Right lobe of liver (tissue), 4 donors: ENCODE results near the gene MYH15.

ENCODE experiments used
- POLR2A ChIP-seq: fragments of 450-650 bp; IDR thresholded peaks from one replicate; pipeline ENCODE4 v1.6.1; 2017; ENCODE audit warnings: antibody characterized with exemption, mild to moderate bottlenecking
- TF ChIP-seq, protein P1 (sequence below), 4 donors: fragments of 200-600 bp in 3 of 4; fragments of 450-650 bp in 1 of 4; IDR thresholded peaks; one replicate each; pipeline versions ENCODE4 v1.5.1 to v1.8.0; 2016 to 2022; ENCODE audit warnings: antibody characterized with exemption in 4 of 4, mild to moderate bottlenecking in 2 of 4
- donor health status: DM: no; HTN: no; CAD: no.
- donor health status: DM: no; HTN: no; CAD: no.
- donor health status: DM: no; HTN: yes; CAD: no.

DNA sequence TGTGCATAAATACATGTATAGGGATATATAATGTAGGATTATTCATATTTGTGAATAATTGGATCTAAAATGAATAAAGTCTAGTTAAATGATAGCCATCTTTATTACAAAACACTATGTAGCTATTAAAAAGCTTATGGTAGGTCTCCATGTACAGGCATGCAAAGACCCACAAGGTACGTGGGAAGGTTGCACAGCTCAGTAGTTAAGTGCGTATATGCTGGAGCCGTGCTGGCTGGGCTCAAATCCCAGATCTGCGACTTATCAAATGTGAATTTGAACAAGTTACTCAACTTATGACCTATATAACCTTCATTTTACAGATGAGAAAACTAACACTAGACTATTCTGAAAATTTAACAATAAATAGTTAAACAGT lies 100.6 kb downstream of the MYH15 start:
- TF ChIP-seq, protein P1, sequence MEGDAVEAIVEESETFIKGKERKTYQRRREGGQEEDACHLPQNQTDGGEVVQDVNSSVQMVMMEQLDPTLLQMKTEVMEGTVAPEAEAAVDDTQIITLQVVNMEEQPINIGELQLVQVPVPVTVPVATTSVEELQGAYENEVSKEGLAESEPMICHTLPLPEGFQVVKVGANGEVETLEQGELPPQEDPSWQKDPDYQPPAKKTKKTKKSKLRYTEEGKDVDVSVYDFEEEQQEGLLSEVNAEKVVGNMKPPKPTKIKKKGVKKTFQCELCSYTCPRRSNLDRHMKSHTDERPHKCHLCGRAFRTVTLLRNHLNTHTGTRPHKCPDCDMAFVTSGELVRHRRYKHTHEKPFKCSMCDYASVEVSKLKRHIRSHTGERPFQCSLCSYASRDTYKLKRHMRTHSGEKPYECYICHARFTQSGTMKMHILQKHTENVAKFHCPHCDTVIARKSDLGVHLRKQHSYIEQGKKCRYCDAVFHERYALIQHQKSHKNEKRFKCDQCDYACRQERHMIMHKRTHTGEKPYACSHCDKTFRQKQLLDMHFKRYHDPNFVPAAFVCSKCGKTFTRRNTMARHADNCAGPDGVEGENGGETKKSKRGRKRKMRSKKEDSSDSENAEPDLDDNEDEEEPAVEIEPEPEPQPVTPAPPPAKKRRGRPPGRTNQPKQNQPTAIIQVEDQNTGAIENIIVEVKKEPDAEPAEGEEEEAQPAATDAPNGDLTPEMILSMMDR (IDR thresholded peaks at IDR 0.05), result no peak
- no peak for TF ChIP-seq POLR2A
